HG03280 (cell line): ENCODE data around the gene VPS13D.

ENCODE experiments used
- ATAC-seq: cut with Tn5 transposase; IDR thresholded peaks from one replicate; pipeline ENCODE4 v1.9.1; 2021; ENCODE audit warnings: mild to moderate bottlenecking, moderate library complexity; ENCODE audit not compliant: unreplicated experiment

Gene VPS13D, protein sequence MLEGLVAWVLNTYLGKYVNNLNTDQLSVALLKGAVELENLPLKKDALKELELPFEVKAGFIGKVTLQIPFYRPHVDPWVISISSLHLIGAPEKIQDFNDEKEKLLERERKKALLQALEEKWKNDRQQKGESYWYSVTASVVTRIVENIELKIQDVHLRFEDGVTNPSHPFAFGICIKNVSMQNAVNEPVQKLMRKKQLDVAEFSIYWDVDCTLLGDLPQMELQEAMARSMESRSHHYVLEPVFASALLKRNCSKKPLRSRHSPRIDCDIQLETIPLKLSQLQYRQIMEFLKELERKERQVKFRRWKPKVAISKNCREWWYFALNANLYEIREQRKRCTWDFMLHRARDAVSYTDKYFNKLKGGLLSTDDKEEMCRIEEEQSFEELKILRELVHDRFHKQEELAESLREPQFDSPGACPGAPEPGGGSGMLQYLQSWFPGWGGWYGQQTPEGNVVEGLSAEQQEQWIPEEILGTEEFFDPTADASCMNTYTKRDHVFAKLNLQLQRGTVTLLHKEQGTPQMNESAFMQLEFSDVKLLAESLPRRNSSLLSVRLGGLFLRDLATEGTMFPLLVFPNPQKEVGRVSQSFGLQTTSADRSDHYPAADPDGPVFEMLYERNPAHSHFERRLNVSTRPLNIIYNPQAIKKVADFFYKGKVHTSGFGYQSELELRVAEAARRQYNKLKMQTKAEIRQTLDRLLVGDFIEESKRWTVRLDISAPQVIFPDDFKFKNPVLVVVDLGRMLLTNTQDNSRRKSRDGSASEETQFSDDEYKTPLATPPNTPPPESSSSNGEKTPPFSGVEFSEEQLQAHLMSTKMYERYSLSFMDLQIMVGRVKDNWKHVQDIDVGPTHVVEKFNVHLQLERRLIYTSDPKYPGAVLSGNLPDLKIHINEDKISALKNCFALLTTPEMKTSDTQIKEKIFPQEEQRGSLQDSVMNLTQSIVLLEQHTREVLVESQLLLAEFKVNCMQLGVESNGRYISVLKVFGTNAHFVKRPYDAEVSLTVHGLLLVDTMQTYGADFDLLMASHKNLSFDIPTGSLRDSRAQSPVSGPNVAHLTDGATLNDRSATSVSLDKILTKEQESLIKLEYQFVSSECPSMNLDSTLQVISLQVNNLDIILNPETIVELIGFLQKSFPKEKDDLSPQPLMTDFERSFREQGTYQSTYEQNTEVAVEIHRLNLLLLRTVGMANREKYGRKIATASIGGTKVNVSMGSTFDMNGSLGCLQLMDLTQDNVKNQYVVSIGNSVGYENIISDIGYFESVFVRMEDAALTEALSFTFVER (N-terminal part only)

GRCh38 chr1:12229835-12230548 lies at the start of gene VPS13D:
Gene VPS13D (plus strand): TSS chr1:12230030. CDS start chr1:12234267, 4,237 bp downstream.
- ATAC-seq = peak; percentile 94

DNA sequence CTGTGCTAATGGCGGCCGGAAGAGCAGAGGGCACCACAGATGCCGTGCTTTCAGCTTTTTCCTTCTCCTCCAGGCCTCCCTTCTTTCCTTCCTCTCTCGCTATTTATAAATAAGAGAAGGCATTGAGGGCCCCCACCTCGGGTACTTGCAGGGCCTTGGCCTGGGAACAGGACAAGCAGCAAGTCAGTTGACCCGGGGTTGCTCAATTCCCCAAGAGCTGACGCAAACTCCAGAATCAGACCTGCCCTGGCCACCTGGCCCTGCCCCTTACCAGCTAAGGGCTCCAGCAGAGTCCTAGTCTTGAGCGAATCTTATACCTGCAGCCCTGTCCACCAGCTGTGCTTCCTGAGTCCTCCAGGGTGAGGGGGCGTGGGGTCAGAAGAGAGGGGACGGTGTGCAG lies 49.5 kb upstream of the VPS13D start:
- ATAC-seq = no peak

- ATAC-seq = no peak
These were observed 48.9 kb upstream of the VPS13D start for GRCh38 chr1:12180903-12181302.

GRCh38 chr1:12181568-12181967 lies 48.3 kb upstream of the VPS13D start:
- no peak for ATAC-seq

- ATAC-seq = no peak
These were observed 47.3 kb upstream of the VPS13D start for GRCh38 chr1:12182410-12182984.

GRCh38 chr1:12183095-12183794 lies 46.6 kb upstream of the VPS13D start:
- no peak for ATAC-seq

DNA sequence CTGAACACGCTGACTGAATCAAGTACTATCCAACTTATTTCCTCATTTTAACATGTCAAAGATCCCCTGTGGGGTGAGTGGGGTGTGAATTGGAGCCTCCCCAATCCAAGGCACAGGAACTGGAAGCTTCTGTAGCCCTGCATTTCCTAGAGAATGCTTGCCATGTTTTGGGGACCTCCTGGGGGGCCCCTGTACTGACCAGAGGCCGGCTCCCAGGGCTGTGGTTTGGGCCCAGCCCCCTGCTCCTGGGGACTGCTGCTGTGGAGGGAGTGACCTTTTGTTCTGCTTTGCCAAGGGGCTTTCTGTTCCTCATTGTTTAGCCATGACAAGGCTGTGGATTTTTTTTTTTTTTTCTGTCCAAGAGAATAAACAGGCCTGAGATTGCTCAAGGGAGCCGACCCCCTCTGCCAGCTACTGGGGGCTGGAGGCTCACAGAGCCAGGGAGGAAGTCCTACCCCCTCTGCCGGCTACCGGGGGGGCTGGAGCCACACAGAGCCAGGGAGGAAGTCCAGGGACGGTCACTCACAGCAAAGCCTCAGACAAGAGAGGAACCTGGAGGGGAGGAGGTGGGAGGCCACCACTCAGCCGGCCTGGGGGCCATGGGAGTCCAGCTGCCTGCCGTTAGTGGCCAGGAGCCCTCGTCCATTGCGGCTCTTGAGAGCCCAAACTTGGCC lies 45.7 kb upstream of the VPS13D start:
- ATAC-seq = no peak

GRCh38 chr1:12185036-12185917 lies 44.6 kb upstream of the VPS13D start:
- no peak for ATAC-seq

- no peak for ATAC-seq
These were observed 43.7 kb upstream of the VPS13D start for GRCh38 chr1:12185918-12186678.

GRCh38 chr1:12186679-12186985 lies 43.2 kb upstream of the VPS13D start:
- no peak for ATAC-seq

GRCh38 chr1:12188115-12188514 lies 41.7 kb upstream of the VPS13D start:
- no peak for ATAC-seq

GRCh38 chr1:12188657-12189327 lies 41.0 kb upstream of the VPS13D start:
- ATAC-seq = no peak

GRCh38 chr1:12189328-12189682 lies 40.5 kb upstream of the VPS13D start:
- ATAC-seq = no peak

- no peak for ATAC-seq
These were observed 38.4 kb upstream of the VPS13D start for GRCh38 chr1:12191242-12192032.

DNA sequence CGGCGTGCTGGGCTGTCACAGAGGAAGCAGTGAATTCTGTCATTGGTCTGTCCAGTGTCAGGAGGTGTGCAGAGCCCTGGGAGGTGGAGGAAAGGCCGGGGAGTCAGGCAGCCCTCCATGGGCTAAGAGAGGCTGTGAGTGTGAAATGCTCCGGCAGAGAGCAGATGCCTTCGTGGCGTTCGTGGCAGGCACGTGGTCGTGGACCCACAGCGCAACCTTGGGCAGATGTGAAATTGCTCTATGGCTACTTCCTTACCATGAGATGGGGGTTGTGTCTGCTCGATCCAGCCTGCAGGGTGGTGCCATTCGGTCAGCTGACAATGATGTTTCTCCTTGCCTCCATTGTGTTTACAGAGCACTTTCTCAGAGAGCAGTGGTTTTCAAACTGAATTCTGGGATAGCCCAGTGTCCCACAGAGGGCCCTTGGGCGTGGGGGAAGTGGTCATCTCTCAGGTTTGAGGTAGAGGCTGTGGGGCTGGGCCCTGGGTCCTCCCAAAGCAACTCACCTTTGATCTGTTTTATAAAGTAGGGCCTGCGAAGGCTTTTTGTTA lies 35.1 kb upstream of the VPS13D start:
- no peak for ATAC-seq

DNA sequence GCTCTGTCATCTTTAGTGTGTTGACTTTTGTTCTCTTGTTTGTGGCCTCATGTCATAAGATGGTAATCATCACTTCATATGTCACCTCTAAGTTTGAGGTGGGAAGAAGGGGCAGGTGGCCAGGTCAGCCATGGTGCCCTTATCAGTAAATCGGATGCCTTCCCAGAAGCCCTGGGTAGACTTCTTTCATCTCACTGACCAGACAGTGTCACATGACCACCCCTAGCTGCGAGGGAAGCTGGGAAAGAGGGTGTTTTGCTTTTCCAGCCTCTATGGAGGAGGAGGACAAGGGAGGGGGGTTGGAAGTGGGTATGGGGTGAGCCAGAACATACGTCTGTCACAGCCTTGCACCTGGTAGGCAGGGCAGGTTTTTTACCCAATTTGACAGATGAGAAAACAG lies 34.4 kb upstream of the VPS13D start:
- ATAC-seq = no peak
